Prostate gland (tissue), 2 donors: ENCODE measurements around the gene PAQR5. TPM values are rescaled to one million over a fixed set of nuclear protein-coding genes. Genes with fewer than 3 reads are reported as not detected.
"Not testable (repeated sequence)": the region's sequence is repeated elsewhere in the genome, so short reads cannot be mapped to it uniquely, and the experiment has no call there.

Experiments
- DNase-seq: peaks from one replicate; pipeline ENCODE4 v3.0.0-alpha.2; 2019; ENCODE audit warnings: low spot score
- H3K27ac ChIP-seq, 2 donors: fragments of 200-600 bp; sonication (generic); 2 replicates each; pipeline ENCODE4 v1.5.1; 2017 to 2019
- H3K27me3 ChIP-seq: fragments of 200-600 bp; sonication (generic); replicated peaks from 2 replicates; pipeline ENCODE4 v1.5.1; 2019; ENCODE audit not compliant: insufficient read depth
- H3K36me3 ChIP-seq, 2 donors: fragments of 200-600 bp; sonication (generic); 1 replicate in 1 of 2; 2 replicates in 1 of 2; pipeline versions ENCODE4 v1.5.1 to v1.8.1; 2017 to 2019
- H3K4me1 ChIP-seq: fragments of 200-600 bp; sonication (generic); replicated peaks from 2 replicates; pipeline ENCODE4 v1.5.1; 2019
- H3K4me3 ChIP-seq, 2 donors: fragments of 200-600 bp; sonication (generic); 2 replicates each; pipeline ENCODE4 v1.5.1; 2017 to 2019
- H3K9me3 ChIP-seq: fragments of 200-600 bp; sonication (generic); 2 replicates; pipeline ENCODE4 v1.5.1; 2017
- POLR2A ChIP-seq: fragments of 450-650 bp; IDR thresholded peaks from one replicate; pipeline ENCODE4 v1.6.1; 2016; ENCODE audit warnings: antibody characterized with exemption, mild to moderate bottlenecking
- POLR2AphosphoS5 ChIP-seq: sonication (generic); formaldehyde crosslinking; IDR thresholded peaks from one replicate; pipeline ENCODE4 v1.6.1; 2017; ENCODE audit warnings: antibody characterized with exemption
- WGBS: methylation state at CpG from one replicate; pipeline ENCODE4 v1.1.5; 2018; 5-methylcytosine and 5-hydroxymethylcytosine counted together
- intact Hi-C: fragments of 100-400 bp; cut with DNase I; formaldehyde crosslinking; loops from one replicate; pipeline ENCODE4 v1.14.2; 2022
- total RNA-seq, 2 donors: library from RNA; depleted of rRNA; stranded (reverse); fragments of >200 nt; gene quantifications; one replicate each; pipeline ENCODE4 v1.1.0, GENCODE V29; 2016
- TF ChIP-seq, protein P1 (sequence below), 4 experiments: fragments of 200-600 bp in 2 of 4; fragments of 450-650 bp in 2 of 4; sonication (generic) in 2 of 4; IDR thresholded peaks; 1 replicate in 3 of 4; 2 replicates in 1 of 4; pipeline ENCODE4 v1.5.1; 2016 to 2019; ENCODE audit warnings: antibody characterized with exemption in 4 of 4, mild to moderate bottlenecking in 2 of 4, moderate library complexity in 2 of 4

PAQR5 gene
- total RNA-seq, 2 donors from 2014 or later: 0.17 to 1.2 TPM

DNA sequence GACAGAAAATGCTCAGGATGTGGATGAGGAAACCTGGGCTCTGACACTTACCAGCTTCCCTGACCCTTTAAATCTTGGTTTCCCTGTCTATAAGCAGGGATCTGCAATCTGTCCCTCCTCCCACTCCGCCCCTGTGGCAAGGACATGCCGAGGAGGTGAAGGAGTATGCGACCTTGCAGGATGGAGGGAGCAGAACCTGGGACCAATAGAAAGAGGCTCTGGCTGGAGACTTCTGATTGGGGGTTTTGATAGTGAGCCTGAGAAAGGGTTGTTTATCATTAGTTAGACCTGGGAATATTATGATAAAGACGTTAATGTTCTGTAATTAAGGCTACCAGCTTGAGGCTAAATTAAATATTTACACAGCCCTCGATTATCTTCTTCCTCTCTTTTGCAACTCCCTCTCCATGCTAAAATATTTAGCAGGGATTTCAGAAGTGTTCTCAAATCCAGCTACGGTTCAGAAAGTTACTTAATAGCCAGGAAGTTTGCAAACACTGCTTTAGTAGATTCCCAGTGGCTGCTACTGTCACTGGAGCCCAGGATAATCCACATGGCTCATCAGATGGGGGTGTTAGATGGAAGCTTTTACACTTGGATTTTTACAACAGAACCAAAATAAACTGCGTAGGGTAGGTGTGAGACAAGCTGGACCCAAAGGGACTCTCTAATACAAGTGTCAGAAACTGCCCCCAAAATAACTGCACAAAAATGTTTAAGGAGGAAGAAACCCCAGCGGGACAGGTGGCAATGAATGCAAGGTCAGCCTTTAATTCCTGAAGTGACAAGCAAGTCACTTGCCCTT, 9.2 kb upstream of the PAQR5 start:
- no peak overlapping the region for H3K4me3 ChIP-seq
- WGBS: 31% methylated on average over 8 of the region's 8 CpGs
- no peaks in the 10 kb centered on the region for H3K4me1 ChIP-seq
- intact Hi-C loops: no loop called here
- H3K36me3 ChIP-seq: no peaks in the 10 kb centered on the region
- peak overlapping the region in 1 of 2 donors; percentile 13 for H3K27ac ChIP-seq
- DNase-seq: no peak
- no peaks in the 10 kb centered on the region for H3K27me3 ChIP-seq
- no peak for TF ChIP-seq POLR2AphosphoS5
- no peak for TF ChIP-seq POLR2A
- TF ChIP-seq, protein P1, sequence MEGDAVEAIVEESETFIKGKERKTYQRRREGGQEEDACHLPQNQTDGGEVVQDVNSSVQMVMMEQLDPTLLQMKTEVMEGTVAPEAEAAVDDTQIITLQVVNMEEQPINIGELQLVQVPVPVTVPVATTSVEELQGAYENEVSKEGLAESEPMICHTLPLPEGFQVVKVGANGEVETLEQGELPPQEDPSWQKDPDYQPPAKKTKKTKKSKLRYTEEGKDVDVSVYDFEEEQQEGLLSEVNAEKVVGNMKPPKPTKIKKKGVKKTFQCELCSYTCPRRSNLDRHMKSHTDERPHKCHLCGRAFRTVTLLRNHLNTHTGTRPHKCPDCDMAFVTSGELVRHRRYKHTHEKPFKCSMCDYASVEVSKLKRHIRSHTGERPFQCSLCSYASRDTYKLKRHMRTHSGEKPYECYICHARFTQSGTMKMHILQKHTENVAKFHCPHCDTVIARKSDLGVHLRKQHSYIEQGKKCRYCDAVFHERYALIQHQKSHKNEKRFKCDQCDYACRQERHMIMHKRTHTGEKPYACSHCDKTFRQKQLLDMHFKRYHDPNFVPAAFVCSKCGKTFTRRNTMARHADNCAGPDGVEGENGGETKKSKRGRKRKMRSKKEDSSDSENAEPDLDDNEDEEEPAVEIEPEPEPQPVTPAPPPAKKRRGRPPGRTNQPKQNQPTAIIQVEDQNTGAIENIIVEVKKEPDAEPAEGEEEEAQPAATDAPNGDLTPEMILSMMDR (IDR thresholded peaks at IDR 0.05): no peak
- H3K9me3 ChIP-seq: no peaks in the 10 kb centered on the region

DNA sequence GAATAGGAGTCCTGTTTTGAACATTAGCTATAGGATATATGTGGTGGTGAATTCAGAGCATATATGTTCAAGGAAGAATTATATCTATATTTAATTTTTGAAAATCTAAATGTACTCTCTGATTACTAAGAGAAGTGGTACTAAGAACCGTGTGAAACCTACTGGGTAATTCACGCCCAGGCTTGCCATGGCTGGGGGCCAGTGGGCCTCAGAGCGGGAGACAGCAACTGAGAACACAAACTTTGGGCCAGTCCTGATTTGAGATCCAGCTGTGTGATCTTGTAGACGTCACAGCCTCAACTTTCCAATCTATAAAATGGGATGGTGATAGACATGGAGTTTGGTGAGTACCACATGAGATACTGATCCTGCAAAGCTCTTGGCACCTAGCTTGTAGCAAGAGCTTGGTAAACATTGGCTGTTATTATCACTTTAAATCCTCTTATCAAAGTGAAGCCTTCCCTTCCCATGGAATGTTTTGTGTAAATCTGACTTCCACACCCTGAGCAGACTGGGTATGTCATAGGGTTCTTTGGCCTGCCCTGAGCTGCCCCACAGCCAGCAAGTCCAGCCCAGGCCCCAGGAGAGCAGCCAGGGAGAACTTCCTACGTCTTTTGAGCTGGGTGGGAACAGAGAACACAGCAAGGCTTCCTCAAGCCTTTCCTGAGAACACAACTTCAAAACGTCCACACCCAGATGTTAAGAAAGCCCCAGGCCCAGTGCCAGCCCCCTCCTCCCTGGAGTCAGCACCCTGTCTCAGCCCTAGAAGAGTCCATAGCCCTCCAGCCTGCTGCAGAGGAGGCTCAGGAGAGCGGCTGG, 8.2 kb upstream of the PAQR5 start:
- H3K36me3 ChIP-seq: no peaks in the 10 kb centered on the region
- H3K27me3 ChIP-seq: no peaks in the 10 kb centered on the region
- TF ChIP-seq, protein P1 (IDR thresholded peaks at IDR 0.05): no peak
- TF ChIP-seq POLR2A (no peak), POLR2AphosphoS5 (no peak)
- WGBS: 44% methylated on average over 7 of the region's 7 CpGs
- intact Hi-C loops: no loop called here
- H3K27ac ChIP-seq: no peak overlapping the region
- H3K4me3 ChIP-seq: no peak overlapping the region
- DNase-seq: no peak
- no peaks in the 10 kb centered on the region for H3K9me3 ChIP-seq
- no peaks in the 10 kb centered on the region for H3K4me1 ChIP-seq

DNA sequence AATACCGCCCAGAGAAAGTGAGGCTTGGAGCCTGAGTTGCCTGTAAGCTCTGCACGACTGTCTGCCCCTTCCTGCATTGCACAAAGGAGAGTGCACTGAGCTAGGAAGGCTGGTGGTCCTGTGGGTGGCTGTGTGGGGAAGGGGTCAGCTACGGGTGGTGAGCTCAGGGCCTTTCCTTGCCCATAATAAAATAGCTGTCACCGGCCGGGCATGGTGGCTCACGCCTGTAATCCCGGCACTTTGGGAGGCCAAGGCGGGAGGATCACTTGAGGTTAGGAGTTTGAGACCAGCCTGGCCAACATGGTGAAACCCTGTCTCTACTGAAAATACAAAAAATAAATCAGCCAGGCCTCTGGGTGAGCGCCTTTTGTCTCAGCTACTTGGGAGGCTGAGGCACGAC, 7.1 kb upstream of the PAQR5 start:
- intact Hi-C loops, H3K4me3 ChIP-seq: not testable (repeated sequence)

DNA sequence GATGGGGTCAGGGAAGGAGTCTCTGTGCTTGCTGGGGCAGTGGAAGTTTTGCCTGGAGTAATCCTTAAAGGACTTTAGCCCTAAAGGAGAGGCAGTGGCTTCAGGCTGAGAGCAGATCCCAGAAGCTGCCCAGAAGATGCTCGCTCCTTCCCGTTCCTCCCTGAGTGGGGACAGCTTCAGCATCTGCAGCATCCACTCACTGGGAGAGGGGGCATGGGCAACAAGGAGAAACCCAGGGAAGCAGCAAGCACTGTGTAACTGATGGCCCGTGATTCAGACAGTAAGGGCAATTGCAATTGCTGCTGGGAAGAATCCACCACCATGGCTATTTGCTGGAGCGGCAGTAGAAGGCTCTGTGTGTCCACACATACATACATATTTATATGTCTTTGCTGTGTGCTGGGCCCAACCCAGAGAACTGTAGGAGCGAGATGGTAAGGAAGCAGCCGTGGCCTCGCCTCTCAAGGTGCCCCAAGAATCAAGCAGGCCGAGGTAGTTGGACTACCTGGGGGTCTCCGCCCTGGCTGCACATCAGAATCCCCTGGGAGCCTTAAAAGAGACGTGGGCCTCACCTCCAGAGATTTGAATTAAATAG, 5.8 kb upstream of the PAQR5 start:
- TF ChIP-seq, protein P1 (IDR thresholded peaks at IDR 0.05): no peak
- TF ChIP-seq POLR2AphosphoS5 (no peak), POLR2A (no peak)
- Histone ChIP-seq H3K27me3 (no peaks in the 10 kb centered on the region), H3K36me3 (no peaks in the 10 kb centered on the region), H3K4me1 (no peaks in the 10 kb centered on the region), H3K27ac (no peak overlapping the region), H3K9me3 (no peaks in the 10 kb centered on the region), H3K4me3 (no peak overlapping the region)
- 90% methylated on average over 10 of the region's 10 CpGs for WGBS
- intact Hi-C loops: no loop called here
- no peak for DNase-seq

More for the DNA sequence above, 7.1 kb upstream of the PAQR5 start:
- not testable (repeated sequence) for H3K27ac ChIP-seq, H3K36me3 ChIP-seq, H3K4me1 ChIP-seq, DNase-seq, H3K9me3 ChIP-seq, H3K27me3 ChIP-seq
- WGBS: 92% methylated on average over 10 of the region's 10 CpGs
